MCF 10A (cell line): Measurements from ENCODE around the gene OR1K1. TPM values are rescaled to one million over a fixed set of nuclear protein-coding genes. Genes with fewer than 3 reads are reported as not detected.

Source experiments
- BruUV-seq: library from RNA; stranded (reverse); fragments of 400-500 nt; replicated peaks from 2 replicates; lab custom pipeline; 2021; lab: Mats Ljungman, UMichigan
- CTCF ChIA-PET: fragments of 300-600 bp; sonication (Branson Sonifier 250); formaldehyde crosslinking; extraction: SDS; loops from one replicate; lab custom pipeline; 2021; ENCODE audit warnings: antibody characterized with exemption, inconsistent platforms; lab: Yijun Ruan, JAX
- POLR2A ChIA-PET: fragments of 300-600, 350-650 bp; sonication (Branson Sonifier 250); formaldehyde crosslinking; extraction: SDS; loops from one replicate; lab custom pipeline; 2020; ENCODE audit warnings: antibody characterized with exemption, inconsistent platforms; lab: Yijun Ruan, JAX
- DNase-seq: peaks from one replicate; pipeline ENCODE4 v3.0.0-alpha.2; 2018; ENCODE audit not compliant: unreplicated experiment
- H3K27ac Mint-ChIP-seq: one replicate; pipeline ENCODE4 v1.8.0; 2022; ENCODE audit warnings: mild to moderate bottlenecking, low read depth, mixed read lengths; ENCODE audit not compliant: unreplicated experiment
- H3K27me3 Mint-ChIP-seq: one replicate; pipeline ENCODE4 v1.8.0; 2022; ENCODE audit warnings: mixed read lengths; ENCODE audit not compliant: insufficient read depth, unreplicated experiment
- H3K36me3 Mint-ChIP-seq: one replicate; pipeline ENCODE4 v1.8.0; 2022; ENCODE audit warnings: mild to moderate bottlenecking, moderate library complexity, mixed read lengths; ENCODE audit not compliant: insufficient read depth, unreplicated experiment
- H3K4me1 Mint-ChIP-seq: one replicate; pipeline ENCODE4 v1.8.0; 2022; ENCODE audit warnings: mixed read lengths; ENCODE audit not compliant: insufficient read depth, unreplicated experiment
- H3K4me3 Mint-ChIP-seq: one replicate; pipeline ENCODE4 v1.8.0; 2022; ENCODE audit warnings: mild to moderate bottlenecking, moderate library complexity, mixed read lengths; ENCODE audit not compliant: unreplicated experiment
- H3K9me3 Mint-ChIP-seq: one replicate; pipeline ENCODE4 v1.8.0; 2022; ENCODE audit warnings: mixed read lengths; ENCODE audit not compliant: unreplicated experiment
- intact Hi-C: fragments of 100-400 bp; cut with micrococcal nuclease; formaldehyde crosslinking; loops from 2 replicates; pipeline ENCODE4 v1.14.1; 2022
- total RNA-seq: library from RNA; stranded (reverse); gene quantifications from 2 replicates; pipeline ENCODE4 v1.2.3, GENCODE V29; 2022
- TF ChIP-seq, protein P1 (sequence below): fragments of 200-600 bp; IDR thresholded peaks from one replicate; pipeline ENCODE4 v1.8.0; 2022; ENCODE audit warnings: antibody characterized with exemption, mild to moderate bottlenecking; ENCODE audit not compliant: unreplicated experiment

The OR1K1 gene
- total RNA-seq, 1 experiment from 2014 or later, result not detected

DNA sequence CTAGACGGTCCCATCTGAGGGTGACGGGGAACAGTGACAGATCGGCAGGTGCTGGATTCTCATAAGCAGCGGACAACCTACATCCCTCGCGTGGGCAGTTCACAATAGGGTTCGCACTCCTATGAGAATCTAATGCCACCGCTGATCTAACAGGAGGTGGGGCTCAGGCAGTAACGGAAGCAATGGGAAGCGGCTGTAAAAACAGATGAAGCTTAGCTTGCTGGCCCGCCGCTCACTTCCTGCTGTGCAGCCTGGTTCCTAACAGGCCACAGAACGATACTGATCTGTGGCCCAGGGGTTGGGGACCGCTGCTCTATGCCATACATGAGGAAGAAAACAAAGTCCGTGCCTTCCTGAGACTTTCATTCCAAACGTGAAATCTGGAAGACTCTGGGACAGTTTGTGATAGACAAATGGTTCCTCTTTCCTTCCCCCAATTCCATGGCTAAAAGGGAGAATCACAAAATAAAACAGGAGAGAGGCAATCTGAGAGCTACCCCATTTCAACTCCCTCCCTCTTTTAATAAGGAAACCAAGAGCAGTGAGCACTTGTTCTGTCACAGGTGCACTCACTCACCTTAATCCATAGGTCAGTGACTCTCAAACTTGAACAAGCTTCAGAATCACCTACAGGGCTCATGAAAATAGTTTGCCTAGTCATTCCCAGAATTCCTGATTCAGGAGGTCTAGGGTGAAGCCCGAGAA lies 16.4 kb downstream of the OR1K1 start:
- TF ChIP-seq, protein P1, sequence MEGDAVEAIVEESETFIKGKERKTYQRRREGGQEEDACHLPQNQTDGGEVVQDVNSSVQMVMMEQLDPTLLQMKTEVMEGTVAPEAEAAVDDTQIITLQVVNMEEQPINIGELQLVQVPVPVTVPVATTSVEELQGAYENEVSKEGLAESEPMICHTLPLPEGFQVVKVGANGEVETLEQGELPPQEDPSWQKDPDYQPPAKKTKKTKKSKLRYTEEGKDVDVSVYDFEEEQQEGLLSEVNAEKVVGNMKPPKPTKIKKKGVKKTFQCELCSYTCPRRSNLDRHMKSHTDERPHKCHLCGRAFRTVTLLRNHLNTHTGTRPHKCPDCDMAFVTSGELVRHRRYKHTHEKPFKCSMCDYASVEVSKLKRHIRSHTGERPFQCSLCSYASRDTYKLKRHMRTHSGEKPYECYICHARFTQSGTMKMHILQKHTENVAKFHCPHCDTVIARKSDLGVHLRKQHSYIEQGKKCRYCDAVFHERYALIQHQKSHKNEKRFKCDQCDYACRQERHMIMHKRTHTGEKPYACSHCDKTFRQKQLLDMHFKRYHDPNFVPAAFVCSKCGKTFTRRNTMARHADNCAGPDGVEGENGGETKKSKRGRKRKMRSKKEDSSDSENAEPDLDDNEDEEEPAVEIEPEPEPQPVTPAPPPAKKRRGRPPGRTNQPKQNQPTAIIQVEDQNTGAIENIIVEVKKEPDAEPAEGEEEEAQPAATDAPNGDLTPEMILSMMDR, result no peak
- Mint-ChIP-seq H3K4me3 (no peak overlapping the region), H3K9me3 (no peaks in the 10 kb centered on the region), H3K27me3 (no peaks in the 10 kb centered on the region), H3K27ac (no peak overlapping the region), H3K4me1 (peaks cover 6% of the 10 kb centered on the region), H3K36me3 (peaks cover 26% of the 10 kb centered on the region)
- no TSS peak for BruUV-seq
- CTCF ChIA-PET, result interaction anchor here (0.7 to 13.4 kb wide), 5 partner anchors 11 to 532 kb away, joined by 3 to 209 read pairs (median 4); no protein-coding TSS in a partner anchor
- DNase-seq, result no peak
- intact Hi-C loops, result no loop called here
- POLR2A ChIA-PET, result interaction anchor here (0.6 to 0.7 kb wide), 2 partner anchors 8 to 786 kb away, joined by 3 to 6 read pairs; no protein-coding TSS in a partner anchor

DNA sequence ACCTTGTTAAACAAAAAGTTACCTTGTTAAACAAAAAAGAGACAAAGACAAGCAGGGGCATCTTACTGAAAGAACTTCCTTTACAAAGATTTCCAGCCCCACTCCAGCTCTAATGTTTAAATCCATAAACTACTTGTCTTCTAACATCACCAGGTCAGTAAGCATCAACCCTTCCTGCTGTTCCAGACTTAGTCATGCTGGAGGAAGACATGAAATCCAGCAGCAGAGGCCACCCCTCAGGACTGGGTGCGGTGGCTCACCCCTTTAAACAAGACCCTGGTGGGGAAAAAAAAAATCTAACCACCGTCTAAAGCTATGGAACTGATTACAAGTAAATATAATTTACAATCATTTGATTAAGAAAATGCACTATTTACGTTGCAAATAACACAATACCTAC lies 19.4 kb downstream of the OR1K1 start:
- POLR2A ChIA-PET, result interaction anchor here (0.6 to 1.5 kb wide), 2 partner anchors 9 to 890 kb away, joined by 3 to 7 read pairs; partner anchors contain the start of gene PDCL
- CTCF ChIA-PET, result interaction anchor here (1.0 to 13.4 kb wide), 5 partner anchors 8 to 720 kb away, joined by 4 to 209 read pairs (median 7); no protein-coding TSS in a partner anchor
- Mint-ChIP-seq H3K4me1 (peaks cover 6% of the 10 kb centered on the region), H3K36me3 (peaks cover 42% of the 10 kb centered on the region), H3K27ac (no peak overlapping the region), H3K9me3 (no peaks in the 10 kb centered on the region), H3K27me3 (no peaks in the 10 kb centered on the region), H3K4me3 (no peak overlapping the region)
- no TSS peak for BruUV-seq
- TF ChIP-seq, protein P1, result no peak
- intact Hi-C loops, result no loop called here
- DNase-seq, result no peak

DNA sequence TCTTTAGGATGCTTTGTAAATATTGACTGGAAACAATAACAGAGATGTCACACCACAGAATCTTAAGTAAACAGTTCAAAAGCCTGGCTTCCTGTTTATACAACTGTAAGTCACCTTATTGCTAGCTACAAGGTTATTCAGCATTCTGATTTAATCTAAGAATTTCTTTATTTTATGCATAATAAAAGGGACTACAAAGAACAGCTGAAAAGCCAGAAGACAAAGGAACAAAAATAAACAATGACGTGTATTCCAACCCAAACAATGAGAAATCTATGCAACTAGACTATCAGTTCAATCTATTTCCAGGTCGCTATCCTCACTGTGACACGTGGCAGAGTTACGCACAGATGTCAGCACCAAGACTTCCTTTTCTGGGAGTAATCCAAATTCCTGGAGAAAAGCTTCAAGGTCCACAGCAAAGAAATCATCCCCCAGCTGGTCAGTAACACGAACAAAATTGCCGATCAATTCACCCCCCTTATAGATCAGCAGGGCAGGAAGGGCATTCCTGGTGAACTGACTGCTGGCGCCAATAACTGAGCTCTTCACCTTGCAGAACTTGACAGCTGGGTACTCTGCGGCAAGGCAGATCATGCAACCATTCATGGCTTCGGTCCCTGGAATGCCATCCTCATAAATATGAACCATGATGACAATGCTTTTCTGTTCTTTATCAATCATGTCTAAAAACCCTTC lies 20.0 kb downstream of the OR1K1 start:
- TF ChIP-seq, protein P1, result no peak
- ChIA-PET CTCF (interaction anchor here (1.0 to 2.0 kb wide), 4 partner anchors 9 to 720 kb away, joined by 4 to 12 read pairs (median 6); no protein-coding TSS in a partner anchor), POLR2A (interaction anchor here (0.6 to 1.5 kb wide), 2 partner anchors 8 to 890 kb away, joined by 3 to 7 read pairs; partner anchors contain the start of gene PDCL)
- intact Hi-C loops, result no loop called here
- H3K27me3 Mint-ChIP-seq, result no peaks in the 10 kb centered on the region
- no peak overlapping the region for H3K27ac Mint-ChIP-seq
- H3K4me1 Mint-ChIP-seq, result peaks cover 6% of the 10 kb centered on the region
- no peak for DNase-seq
- peaks cover 48% of the 10 kb centered on the region for H3K36me3 Mint-ChIP-seq
- no peak overlapping the region for H3K4me3 Mint-ChIP-seq
- BruUV-seq, result TSS peak; percentile 6
- no peaks in the 10 kb centered on the region for H3K9me3 Mint-ChIP-seq

DNA sequence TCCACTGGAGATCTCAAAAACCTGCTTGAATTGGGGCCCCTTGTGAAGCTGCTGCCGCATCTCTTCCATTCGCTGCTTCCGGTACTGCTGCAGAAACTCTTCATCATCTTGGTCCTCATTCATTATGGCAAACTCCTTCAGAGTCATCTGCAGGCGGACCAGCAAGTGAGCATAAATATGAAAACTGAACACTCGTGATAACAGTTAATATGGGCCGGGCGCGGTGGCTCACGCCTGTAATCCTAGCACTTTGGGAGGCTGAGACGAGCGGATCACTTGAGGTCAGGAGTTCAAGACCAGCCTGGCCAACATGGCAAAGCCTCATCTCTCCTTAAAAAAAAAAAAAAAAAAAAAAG lies 20.5 kb downstream of the OR1K1 start:
- intact Hi-C loops, result no loop called here
- TF ChIP-seq, protein P1, result no peak

More for the DNA sequence above, 20.5 kb downstream of the OR1K1 start:
- POLR2A ChIA-PET, result no interaction called here
- H3K4me1 Mint-ChIP-seq, result peaks cover 3% of the 10 kb centered on the region
- H3K9me3 Mint-ChIP-seq, result no peaks in the 10 kb centered on the region
- H3K27me3 Mint-ChIP-seq, result no peaks in the 10 kb centered on the region
- peaks cover 53% of the 10 kb centered on the region for H3K36me3 Mint-ChIP-seq
- CTCF ChIA-PET, result interaction anchor here (0.6 to 1.8 kb wide), 4 partner anchors 10 to 721 kb away, joined by 3 to 12 read pairs (median 4); no protein-coding TSS in a partner anchor
- no TSS peak for BruUV-seq
- H3K4me3 Mint-ChIP-seq, result no peak overlapping the region
- H3K27ac Mint-ChIP-seq, result no peak overlapping the region
- DNase-seq, result no peak
